IPS-18c (cell line): ENCODE results near the gene BMI1.

Experiments
- H3K4me3 ChIP-seq: 2 replicates; pipeline ENCODE4 v1.7.0; 2013; ENCODE audit warnings: low read depth, mild to moderate bottlenecking, low read length, moderate library complexity; ENCODE audit not compliant: insufficient read depth
- H3K9me3 ChIP-seq: one replicate; pipeline ENCODE4 v1.6.1; 2013; ENCODE audit warnings: mild to moderate bottlenecking, low read length, moderate library complexity; ENCODE audit not compliant: control insufficient read depth, insufficient read depth

Gene BMI1

DNA sequence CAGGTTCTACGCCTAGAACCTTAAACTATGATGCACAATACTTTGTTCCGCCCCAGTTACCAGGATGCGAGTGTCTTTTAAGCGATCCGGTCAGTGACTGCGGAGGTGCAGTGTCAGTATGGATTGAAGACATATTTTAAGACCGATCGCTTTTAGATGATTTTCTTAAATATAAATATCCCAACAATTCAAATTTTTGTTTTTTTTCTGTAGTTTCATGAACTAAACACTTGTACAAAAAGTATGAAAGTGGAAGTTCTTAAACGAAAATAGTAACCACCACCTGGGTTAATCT lies 3.9 kb upstream of the BMI1 start:
- H3K4me3 ChIP-seq, result peak overlapping the region; percentile 79; the same call in 1 of the 2 replicates
- H3K9me3 ChIP-seq, result no peaks in the 10 kb centered on the region

DNA sequence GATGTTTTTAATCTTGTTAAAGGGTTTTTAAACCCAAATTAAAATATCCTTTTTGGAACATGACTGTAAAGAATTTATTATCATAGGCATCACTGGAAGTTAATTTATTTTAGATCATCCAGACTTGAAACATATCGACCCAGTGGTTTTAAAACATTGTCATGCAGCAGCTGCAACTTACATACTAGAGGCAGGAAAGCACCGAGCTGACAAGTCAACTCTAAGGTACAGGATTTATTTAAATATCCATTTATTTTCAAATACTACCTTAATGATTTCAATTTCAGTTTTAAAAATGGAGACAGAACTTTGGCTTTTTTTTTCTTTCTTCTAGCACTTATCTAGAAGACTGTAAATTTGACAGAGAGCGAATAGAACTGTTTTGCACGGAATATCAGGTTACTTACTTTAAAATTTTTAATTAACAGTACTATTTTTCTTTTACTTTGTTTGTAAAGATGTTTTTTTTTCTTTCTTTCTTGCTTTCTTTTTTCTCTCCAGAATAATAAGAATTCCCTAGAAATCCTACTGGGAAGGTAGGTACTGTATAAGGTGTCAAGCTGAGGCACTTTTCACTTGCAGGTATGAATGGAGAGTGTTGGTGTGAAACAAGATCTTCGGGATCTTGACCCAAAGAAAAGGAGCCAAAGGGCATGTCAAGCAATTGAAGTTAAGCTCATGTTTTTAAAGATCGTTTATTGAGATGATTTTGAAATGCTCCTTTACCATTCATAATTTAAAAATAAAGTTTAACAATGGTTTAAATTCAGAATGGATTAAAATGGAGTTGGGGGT lies 2.9 kb upstream of the BMI1 start:
- Histone ChIP-seq H3K4me3 (no peak overlapping the region), H3K9me3 (no peaks in the 10 kb centered on the region)

DNA sequence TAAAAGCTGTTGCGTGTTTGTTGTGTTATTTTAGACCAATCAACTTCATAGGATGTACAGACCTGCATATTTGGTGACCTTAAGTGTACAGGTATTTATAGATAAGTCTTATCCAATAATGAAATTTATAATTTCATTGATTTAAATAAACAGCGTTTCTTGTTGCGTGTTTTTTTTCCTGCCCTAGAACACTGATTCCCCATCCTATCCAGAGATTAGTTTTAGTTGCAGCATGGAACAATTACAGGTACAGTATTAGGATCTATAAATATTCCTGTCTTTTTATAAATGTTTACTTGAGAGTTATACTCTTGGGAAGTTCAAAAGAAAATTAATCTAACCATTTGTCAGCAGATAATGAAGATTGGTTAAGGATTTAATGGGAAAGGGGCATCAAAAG lies 2.1 kb upstream of the BMI1 start:
- no peak overlapping the region for H3K4me3 ChIP-seq
- no peaks in the 10 kb centered on the region for H3K9me3 ChIP-seq

- H3K9me3 ChIP-seq, result no peaks in the 10 kb centered on the region
- H3K4me3 ChIP-seq, result no peak overlapping the region
Observed at GRCh38 chr10:22319547-22319979, 1.3 kb upstream of the BMI1 start.

DNA sequence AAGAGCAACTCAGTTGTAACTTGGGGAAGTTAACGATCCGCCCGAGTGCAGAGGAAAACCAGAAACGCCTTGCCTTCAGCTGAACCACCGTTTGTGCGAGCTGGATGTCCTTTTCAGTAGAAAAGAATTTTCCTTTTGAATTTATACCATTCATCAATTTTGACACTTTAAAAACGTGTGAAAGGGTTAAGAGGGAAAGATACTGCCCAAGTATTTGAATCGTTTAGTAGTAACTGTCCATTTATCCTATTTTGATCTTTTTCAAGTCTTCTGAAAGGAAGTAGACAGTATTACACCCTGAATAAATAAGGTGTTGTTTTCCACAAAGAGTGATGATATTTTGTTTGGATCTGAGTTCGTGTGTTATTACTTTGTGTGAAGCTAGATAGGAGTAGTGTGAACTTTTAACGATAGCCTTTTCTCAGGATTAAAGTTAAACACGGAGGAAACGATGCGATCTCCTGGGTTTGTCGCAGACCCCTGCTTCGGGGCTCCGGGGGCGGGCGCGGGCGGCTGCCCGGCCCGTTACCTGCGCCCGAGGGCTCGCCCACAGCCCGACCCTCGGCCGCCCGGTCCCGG lies 830 bp upstream of the BMI1 start:
- Histone ChIP-seq H3K4me3 (no peak overlapping the region), H3K9me3 (no peaks in the 10 kb centered on the region)

DNA sequence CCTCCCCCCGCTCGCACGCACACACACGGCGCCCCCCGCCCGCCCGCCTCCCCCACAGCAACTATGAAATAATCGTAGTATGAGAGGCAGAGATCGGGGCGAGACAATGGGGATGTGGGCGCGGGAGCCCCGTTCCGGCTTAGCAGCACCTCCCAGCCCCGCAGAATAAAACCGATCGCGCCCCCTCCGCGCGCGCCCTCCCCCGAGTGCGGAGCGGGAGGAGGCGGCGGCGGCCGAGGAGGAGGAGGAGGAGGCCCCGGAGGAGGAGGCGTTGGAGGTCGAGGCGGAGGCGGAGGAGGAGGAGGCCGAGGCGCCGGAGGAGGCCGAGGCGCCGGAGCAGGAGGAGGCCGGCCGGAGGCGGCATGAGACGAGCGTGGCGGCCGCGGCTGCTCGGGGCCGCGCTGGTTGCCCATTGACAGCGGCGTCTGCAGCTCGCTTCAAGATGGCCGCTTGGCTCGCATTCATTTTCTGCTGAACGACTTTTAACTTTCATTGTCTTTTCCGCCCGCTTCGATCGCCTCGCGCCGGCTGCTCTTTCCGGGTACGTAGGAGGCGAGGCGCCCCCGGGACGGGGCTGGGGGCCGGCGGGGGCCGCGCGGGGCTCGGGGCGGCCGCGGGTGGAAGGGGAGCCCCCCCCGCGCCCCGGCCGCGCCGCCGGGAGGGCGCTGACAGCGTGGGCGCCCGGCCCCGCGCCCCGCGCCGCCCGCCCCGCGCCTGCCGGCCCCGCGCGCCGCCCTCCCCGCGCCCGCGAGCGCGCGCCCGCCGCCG lies 441 bp downstream of the BMI1 start:
- peak overlapping the region; percentile 66 for H3K4me3 ChIP-seq
- H3K9me3 ChIP-seq, result no peaks in the 10 kb centered on the region

- Histone ChIP-seq H3K4me3 (peak overlapping the region; percentile 53; the same call in 1 of the 2 replicates), H3K9me3 (no peaks in the 10 kb centered on the region)
Observed at GRCh38 chr10:22321924-22322640, 1.2 kb downstream of the BMI1 start.

GRCh38 chr10:22322641-22323160 lies 1.8 kb downstream of the BMI1 start:
- Histone ChIP-seq H3K9me3 (no peaks in the 10 kb centered on the region), H3K4me3 (peak overlapping the region; percentile 53; the same call in 1 of the 2 replicates)

DNA sequence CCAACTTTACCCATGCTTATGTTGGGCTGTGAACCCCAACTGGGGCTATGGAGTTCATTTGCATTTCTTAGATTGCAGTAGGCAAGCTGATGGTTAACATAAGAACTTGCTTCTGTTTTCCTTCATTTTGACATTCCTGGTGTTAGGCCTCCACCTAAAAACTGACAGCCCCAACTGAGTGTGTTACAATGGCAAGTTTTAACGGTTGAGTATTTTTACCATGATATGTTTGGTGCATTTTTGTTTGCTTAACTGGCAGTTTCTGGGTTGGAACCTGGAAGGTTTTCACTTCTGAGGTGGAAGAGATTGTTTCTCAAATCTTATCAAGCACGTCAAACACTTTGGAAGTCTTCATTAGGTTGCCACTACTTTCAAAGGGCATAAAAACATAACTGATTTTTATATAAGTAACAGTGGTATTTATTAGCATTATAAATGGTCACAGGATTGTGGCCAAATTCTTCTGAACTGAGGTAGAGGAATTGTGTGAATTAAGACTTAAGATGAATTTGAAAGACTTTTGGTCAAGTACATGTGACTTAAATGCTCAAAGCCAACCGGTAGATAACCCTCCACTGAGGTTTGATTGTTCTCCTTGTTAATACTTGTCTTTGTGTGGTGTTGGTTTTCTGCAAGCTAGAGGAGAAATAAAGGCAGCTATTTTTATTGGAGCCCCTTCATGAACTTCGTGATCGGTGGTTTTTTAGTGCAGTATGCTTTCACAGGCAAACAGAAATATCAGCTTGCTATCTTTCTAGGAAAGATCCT lies 2.8 kb downstream of the BMI1 start:
- no peak overlapping the region for H3K4me3 ChIP-seq
- no peaks in the 10 kb centered on the region for H3K9me3 ChIP-seq

DNA sequence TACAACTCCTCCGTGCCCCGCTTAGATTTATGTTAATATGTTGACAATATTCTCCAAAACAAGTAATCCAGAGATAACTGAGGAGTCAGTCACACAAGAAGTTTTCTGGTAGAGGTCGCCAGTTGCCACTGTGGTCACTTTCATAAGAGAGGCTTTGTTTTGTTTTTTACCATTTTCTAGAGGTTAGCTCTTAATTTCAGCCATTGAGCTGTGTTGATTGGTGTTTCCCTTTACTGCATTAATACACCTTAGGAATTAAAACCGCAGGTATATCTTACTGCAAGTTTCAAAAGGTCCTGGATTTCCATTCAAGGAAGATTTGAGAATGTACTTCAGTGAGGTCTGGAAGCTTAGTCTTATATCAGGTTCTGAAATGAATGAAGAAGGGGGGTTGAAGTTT lies 3.5 kb downstream of the BMI1 start:
- Histone ChIP-seq H3K9me3 (no peaks in the 10 kb centered on the region), H3K4me3 (no peak overlapping the region)

GRCh38 chr10:22324893-22325271 lies 4.0 kb downstream of the BMI1 start:
- Histone ChIP-seq H3K4me3 (peak overlapping the region; percentile 17; the same call in 1 of the 2 replicates), H3K9me3 (no peaks in the 10 kb centered on the region)

GRCh38 chr10:22325272-22326144 lies 4.6 kb downstream of the BMI1 start:
- Histone ChIP-seq H3K9me3 (no peaks in the 10 kb centered on the region), H3K4me3 (peak overlapping the region; percentile 42)

DNA sequence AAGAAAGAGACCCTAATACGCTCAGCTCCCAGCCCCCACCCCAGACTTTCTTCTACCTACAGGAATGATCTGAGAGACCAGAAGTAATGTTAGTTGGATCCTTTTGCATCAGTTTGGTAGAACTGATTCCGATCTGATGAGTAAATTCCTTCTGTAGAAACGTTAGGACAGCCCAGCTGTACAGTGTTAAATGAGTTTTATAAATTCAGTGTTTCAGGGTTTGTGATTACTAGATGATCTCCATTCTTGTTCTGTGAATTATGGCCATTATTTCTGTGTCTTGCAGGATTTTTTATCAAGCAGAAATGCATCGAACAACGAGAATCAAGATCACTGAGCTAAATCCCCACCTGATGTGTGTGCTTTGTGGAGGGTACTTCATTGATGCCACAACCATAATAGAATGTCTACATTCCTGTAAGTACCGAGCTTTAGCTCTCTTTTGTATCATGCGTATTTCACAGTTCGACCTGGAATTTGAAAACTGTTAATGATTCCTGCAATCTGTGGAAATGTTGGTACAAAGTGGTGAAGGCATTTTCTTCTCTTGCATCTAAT lies 5.3 kb downstream of the BMI1 start:
- peak overlapping the region; percentile 42 for H3K4me3 ChIP-seq
- H3K9me3 ChIP-seq, result no peaks in the 10 kb centered on the region

GRCh38 chr10:22329150-22329549 lies 8.3 kb downstream of the BMI1 start:
- no peak overlapping the region for H3K4me3 ChIP-seq
- H3K9me3 ChIP-seq, result no peaks in the 10 kb centered on the region

DNA sequence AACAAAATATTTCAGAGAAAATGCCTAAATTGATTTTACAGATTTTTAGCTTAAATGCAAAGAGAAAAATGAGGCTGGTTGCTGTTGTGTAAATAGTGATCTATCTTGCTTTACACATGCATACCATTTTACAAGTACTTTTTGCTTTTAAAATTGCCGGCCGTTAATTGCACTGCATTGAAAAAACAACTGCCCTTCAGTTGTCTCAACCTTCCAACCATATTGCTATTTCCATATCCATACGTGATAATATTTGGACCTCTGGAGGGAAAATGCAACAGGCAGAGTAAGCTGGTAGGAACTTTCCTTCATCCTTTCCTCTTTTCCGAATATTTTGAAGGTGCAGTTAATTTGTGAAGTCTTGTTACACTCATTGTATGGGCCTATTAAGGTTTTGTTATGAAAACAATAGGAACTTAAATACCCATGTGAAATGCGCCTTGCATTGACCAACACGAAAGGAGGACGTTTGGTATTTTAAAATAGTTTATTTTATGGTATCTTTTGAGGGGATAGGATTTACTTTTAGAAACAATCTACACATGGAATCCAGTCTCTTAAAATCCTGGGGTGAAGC lies 11.3 kb downstream of the BMI1 start:
- H3K4me3 ChIP-seq, result no peak overlapping the region
- peaks cover 4% of the 10 kb centered on the region for H3K9me3 ChIP-seq
